Measurements from ENCODE around the gene VDAC1.

Gene VDAC1

DNA sequence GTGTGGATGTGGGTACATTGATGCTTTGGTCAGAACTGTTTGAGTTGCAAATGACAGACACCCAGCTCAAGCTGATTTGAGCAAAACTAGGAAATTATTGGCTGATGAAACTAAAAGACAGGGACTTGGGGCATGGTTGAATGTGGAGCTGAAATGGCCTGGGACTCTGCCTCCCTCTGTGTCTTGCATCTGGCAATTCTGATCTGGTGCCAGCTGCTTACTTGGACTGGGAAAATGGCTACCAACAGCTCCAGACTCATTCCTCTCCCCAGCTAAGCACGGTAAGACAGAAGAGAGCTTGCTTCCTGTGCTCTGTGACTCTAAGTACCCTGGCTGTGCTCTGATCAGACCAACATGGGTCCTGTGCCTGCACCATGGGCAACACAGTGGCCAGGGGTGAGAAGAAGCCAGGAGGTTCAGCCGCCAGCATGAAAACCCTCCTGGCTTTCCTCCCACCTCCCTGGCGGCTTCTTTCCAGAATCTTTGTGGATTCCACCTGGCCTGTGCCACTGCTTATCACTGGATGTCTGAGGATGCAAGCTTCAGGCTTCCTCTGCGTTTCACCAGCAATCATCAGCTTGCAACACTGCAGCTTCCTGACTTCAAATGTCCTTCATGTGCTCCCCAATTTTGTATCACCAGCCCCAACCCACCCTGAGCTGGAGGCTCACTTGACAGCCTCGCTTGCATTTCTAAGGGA lies 80.4 kb downstream of the VDAC1 start:
- DNase-seq = no peak

GRCh38 chr5:133921979-133922378 lies 82.8 kb downstream of the VDAC1 start:
- no peak for DNase-seq
